Osteocyte (in vitro differentiated cells): Measurements from ENCODE around the gene CD1D. TPM values are rescaled to one million over a fixed set of nuclear protein-coding genes. Genes with fewer than 3 reads are reported as not detected.
"Not testable (repeated sequence)": the region's sequence is repeated elsewhere in the genome, so short reads cannot be mapped to it uniquely, and the experiment has no call there.

Source experiments
- DNase-seq: peaks from one replicate; pipeline ENCODE4 v3.0.0; 2021; ENCODE audit warnings: mixed read lengths; ENCODE audit not compliant: unreplicated experiment; ENCODE audit errors: extremely low spot score
- H3K27ac Mint-ChIP-seq: one replicate; pipeline ENCODE4 v1.8.0; 2021; ENCODE audit warnings: mild to moderate bottlenecking, mixed read lengths; ENCODE audit not compliant: unreplicated experiment
- H3K27me3 Mint-ChIP-seq: one replicate; pipeline ENCODE4 v1.8.0; 2021; ENCODE audit warnings: mixed read lengths; ENCODE audit not compliant: unreplicated experiment
- H3K36me3 Mint-ChIP-seq: one replicate; pipeline ENCODE4 v1.8.0; 2021; ENCODE audit warnings: mixed read lengths; ENCODE audit not compliant: unreplicated experiment
- H3K4me1 Mint-ChIP-seq: one replicate; pipeline ENCODE4 v1.8.0; 2021; ENCODE audit warnings: mixed read lengths; ENCODE audit not compliant: unreplicated experiment
- H3K4me3 Mint-ChIP-seq: one replicate; pipeline ENCODE4 v1.8.0; 2021; ENCODE audit warnings: mild to moderate bottlenecking, moderate library complexity, mixed read lengths; ENCODE audit not compliant: unreplicated experiment
- H3K9me3 Mint-ChIP-seq: one replicate; pipeline ENCODE4 v1.8.0; 2021; ENCODE audit warnings: mixed read lengths; ENCODE audit not compliant: unreplicated experiment
- total RNA-seq: library from RNA; stranded (reverse); gene quantifications from 2 replicates; pipeline ENCODE4 v1.2.1, GENCODE V29; 2021
- TF ChIP-seq, protein P1 (sequence below): fragments of 200-600 bp; sonication (generic); IDR thresholded peaks from 2 replicates; pipeline ENCODE4 v1.5.0; 2021; ENCODE audit warnings: antibody characterized with exemption, mild to moderate bottlenecking, moderate library complexity

The CD1D gene
- total RNA-seq, 1 donor from 2014 or later: not detected

DNA sequence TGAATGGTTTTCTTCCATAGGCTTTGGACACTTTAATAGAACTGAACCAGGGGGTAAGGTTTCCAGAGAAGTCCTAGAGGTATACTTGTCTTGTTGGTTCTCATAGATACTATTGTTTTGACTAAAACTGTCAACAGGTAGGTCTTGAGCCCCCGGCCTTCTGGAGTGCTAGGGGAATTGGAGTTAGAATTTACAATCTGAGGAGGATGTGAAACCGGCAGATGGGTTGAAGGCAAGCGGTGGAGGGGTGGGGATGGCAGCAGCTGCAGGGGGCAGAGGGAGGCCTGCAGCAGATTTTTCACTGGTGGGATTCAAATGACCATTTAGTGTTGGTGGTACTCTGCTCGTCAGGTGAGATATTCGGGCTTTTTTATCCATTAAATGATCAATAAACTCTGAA, 4.3 kb upstream of the CD1D start:
- H3K27ac Mint-ChIP-seq: no peak overlapping the region
- H3K4me3 Mint-ChIP-seq: no peak overlapping the region
- TF ChIP-seq, protein P1, sequence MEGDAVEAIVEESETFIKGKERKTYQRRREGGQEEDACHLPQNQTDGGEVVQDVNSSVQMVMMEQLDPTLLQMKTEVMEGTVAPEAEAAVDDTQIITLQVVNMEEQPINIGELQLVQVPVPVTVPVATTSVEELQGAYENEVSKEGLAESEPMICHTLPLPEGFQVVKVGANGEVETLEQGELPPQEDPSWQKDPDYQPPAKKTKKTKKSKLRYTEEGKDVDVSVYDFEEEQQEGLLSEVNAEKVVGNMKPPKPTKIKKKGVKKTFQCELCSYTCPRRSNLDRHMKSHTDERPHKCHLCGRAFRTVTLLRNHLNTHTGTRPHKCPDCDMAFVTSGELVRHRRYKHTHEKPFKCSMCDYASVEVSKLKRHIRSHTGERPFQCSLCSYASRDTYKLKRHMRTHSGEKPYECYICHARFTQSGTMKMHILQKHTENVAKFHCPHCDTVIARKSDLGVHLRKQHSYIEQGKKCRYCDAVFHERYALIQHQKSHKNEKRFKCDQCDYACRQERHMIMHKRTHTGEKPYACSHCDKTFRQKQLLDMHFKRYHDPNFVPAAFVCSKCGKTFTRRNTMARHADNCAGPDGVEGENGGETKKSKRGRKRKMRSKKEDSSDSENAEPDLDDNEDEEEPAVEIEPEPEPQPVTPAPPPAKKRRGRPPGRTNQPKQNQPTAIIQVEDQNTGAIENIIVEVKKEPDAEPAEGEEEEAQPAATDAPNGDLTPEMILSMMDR: no peak
- H3K4me1 Mint-ChIP-seq: peaks cover 15% of the 10 kb centered on the region
- H3K36me3 Mint-ChIP-seq: no peaks in the 10 kb centered on the region
- no peak for DNase-seq
- H3K27me3 Mint-ChIP-seq: peaks cover 79% of the 10 kb centered on the region
- H3K9me3 Mint-ChIP-seq: no peaks in the 10 kb centered on the region

DNA sequence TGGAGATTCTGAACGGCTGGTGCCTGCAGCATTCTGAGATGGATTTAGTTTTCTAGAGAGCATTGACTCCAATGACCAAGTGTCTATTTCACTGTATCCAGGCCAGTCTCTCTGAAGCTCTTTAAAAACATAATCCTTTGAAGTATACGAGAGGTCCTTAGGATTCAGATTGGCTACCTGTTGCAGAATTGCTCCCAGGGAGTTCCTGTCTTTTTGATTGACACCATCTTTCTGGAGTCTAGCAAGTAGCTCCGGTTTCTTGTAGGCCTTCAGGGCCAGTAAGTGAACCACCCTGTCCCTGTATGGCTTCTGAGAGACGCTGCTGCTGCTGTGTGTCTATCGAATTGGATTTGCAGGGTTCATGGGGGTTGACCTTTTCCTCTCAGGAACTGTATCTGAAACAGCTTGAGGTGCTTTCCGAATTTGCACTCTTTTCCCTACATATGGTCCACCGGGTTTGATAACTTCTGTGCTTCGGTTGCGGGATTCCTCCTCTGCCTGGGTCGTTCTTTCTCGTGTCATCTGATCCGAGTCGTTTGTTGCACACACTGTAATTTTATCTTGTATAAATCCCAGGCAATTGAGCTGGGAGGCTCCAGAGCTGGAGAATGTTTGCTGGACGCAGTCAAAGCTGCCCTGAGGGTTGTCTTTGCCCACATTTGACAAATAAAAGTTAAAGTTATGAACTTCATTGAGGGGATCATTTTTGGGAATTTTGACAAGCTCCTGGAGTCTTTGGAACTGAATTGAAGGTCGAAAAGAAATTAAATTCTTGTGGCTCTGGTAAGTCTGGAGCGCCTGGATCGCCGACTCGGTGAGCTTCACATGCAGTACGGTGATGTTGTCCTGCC, 3.6 kb upstream of the CD1D start:
- Mint-ChIP-seq H3K4me1 (peaks cover 15% of the 10 kb centered on the region), H3K27me3 (peaks cover 79% of the 10 kb centered on the region), H3K4me3 (peak overlapping the region; percentile 60)
- H3K36me3 Mint-ChIP-seq, DNase-seq, H3K9me3 Mint-ChIP-seq, H3K27ac Mint-ChIP-seq: not testable (repeated sequence)

DNA sequence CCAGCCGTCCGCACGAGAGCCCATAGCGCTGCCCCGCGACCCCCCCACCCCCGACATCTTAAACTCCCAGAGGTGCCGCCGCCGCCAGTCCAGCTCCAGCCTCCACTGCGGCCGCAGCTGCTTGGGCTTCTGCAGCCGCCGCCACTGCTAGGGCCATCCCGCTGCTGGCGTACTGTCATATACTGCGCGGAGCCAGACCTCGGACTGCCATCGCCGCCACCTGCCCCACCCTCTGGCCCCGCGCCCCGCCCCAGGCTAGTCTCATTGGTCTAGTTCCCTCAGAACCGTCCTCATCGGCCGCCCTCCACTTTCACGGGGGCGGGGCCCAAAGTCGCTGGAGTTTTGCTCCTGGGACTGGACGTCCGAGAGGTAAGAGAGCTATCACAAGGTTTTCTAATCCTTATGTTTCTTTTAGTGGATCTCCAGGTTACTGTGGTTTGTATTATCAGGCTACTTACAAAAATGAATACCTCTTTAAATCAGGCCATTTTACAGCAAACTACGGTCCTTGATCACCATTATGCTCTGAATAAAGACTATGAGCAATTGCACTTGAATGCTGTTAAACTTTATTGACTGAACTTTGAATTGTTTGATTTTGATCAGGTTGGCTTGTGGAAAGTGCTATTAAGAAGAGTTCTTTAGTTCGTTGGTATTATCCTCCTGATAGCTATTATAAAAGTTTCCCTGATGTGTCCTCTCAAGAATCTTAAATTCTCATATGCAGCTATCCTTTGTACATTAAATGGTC, 2.8 kb upstream of the CD1D start:
- TF ChIP-seq, protein P1: no peak
- Mint-ChIP-seq H3K27me3 (peaks cover 83% of the 10 kb centered on the region), H3K4me1 (peaks cover 15% of the 10 kb centered on the region), H3K27ac (no peak overlapping the region), H3K36me3 (no peaks in the 10 kb centered on the region), H3K4me3 (peak overlapping the region; percentile 60), H3K9me3 (no peaks in the 10 kb centered on the region)
- peak; percentile 87 for DNase-seq

DNA sequence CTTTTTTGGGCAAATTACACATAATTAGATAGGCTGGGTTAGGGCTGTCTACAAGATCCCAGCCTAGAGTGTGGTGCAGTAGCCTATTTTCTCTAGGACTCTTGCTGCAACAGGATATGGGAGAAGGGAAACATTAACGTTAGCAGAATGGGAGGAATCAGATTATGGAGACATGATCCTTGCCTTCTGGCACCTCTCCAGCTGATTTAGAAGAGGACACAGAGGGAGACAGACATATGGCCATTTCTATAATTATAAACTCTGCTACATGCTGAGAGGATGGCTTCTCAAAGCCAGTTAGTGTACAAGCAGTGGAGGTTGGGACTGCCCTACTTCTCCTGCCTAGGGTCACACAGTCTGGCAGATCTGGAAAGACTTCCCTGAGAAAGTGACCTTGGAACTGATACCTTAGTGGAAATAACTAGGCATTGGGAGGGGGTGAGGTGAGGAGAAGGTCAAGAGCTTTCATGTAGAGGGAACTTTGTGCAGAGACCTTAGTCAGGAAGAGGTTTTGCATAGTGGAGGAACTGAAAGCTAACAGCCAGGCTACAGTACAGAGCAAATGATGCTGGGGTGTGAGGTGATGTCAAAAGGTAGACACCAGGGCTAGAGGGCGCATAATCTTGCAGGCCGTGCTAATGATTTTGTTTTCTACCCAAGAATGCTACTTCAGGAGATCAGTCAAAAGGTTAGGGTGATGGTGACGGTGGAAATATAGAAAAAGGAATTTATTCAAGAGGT, 1.2 kb upstream of the CD1D start:
- TF ChIP-seq, protein P1: no peak
- Mint-ChIP-seq H3K27me3 (peaks cover 79% of the 10 kb centered on the region), H3K4me1 (peaks cover 15% of the 10 kb centered on the region), H3K27ac (no peak overlapping the region), H3K4me3 (no peak overlapping the region), H3K36me3 (no peaks in the 10 kb centered on the region), H3K9me3 (no peaks in the 10 kb centered on the region)
- DNase-seq: no peak

DNA sequence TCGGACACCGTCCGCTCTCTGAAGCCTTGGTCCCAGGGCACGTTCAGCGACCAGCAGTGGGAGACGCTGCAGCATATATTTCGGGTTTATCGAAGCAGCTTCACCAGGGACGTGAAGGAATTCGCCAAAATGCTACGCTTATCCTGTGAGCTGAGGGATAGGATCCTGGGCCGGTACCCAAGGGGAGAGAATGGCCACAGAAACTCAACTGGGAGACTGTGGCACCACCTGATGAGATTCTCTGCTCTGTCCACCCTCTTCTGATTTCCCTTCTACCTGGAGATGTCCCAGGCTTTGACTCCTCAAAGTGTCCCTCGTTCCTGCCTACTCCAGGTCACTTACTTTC, 855 bp downstream of the CD1D start:
- H3K4me3 Mint-ChIP-seq: peak overlapping the region; percentile 70
- H3K27me3 Mint-ChIP-seq: peaks cover 67% of the 10 kb centered on the region
- TF ChIP-seq, protein P1: no peak
- no peaks in the 10 kb centered on the region for H3K36me3 Mint-ChIP-seq
- DNase-seq: no peak
- no peak overlapping the region for H3K27ac Mint-ChIP-seq
- peaks cover 15% of the 10 kb centered on the region for H3K4me1 Mint-ChIP-seq
- H3K9me3 Mint-ChIP-seq: no peaks in the 10 kb centered on the region
